Measurements from ENCODE around the gene ZMIZ1.

DNA sequence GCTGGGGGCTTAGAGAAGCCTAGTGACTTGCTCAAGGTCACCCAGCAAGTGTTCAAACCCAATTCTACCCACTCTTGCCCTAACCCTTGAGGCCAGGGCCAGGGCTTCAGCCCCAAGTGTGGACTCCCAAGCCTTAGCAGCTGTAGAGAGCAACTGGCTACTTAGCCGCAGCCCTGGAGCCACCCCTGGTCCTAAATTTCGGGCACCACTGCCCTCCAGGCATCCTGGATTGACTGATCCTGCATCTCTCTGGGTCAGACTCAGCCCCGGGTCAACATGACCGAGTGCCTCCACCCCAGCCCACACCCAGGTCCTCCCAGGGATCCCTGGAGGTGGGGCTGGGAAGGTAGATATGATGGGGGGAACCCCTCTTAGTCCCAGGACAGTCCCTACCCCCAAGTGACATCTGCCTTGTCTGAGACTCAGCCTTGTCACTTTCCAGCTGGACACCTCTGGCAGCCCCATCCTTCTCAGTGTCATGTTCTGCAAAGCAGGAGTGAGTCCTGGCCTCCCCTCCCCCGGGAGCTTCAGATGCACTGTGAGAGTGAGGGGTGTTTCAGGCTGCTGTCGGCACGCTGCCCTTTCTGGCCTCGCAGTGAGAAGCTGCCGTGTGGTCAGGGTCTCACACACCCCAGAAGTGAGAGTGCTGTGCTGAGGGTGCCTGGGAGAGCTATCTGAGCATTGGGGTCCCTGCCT lies 89.8 kb downstream of the ZMIZ1 start:
- TF ChIP-seq, protein P1, sequence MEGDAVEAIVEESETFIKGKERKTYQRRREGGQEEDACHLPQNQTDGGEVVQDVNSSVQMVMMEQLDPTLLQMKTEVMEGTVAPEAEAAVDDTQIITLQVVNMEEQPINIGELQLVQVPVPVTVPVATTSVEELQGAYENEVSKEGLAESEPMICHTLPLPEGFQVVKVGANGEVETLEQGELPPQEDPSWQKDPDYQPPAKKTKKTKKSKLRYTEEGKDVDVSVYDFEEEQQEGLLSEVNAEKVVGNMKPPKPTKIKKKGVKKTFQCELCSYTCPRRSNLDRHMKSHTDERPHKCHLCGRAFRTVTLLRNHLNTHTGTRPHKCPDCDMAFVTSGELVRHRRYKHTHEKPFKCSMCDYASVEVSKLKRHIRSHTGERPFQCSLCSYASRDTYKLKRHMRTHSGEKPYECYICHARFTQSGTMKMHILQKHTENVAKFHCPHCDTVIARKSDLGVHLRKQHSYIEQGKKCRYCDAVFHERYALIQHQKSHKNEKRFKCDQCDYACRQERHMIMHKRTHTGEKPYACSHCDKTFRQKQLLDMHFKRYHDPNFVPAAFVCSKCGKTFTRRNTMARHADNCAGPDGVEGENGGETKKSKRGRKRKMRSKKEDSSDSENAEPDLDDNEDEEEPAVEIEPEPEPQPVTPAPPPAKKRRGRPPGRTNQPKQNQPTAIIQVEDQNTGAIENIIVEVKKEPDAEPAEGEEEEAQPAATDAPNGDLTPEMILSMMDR (conservative IDR thresholded peaks at IDR 0.05) = no peak
- no peak for TF ChIP-seq ZFX (IDR thresholded peaks at IDR 0.05)
